Nucleus accumbens (tissue), 56 donors: Measurements from ENCODE around the gene OARD1.

Experiments
- DNase-seq, 56 donors: peaks; one replicate each; lab custom pipeline; 2025; lab: John Stamatoyannopoulos, UW

Gene OARD1

GRCh38 chr6:41050536-41050935 is 21.6 kb downstream of the OARD1 start:
- DNase-seq: no peak

DNA sequence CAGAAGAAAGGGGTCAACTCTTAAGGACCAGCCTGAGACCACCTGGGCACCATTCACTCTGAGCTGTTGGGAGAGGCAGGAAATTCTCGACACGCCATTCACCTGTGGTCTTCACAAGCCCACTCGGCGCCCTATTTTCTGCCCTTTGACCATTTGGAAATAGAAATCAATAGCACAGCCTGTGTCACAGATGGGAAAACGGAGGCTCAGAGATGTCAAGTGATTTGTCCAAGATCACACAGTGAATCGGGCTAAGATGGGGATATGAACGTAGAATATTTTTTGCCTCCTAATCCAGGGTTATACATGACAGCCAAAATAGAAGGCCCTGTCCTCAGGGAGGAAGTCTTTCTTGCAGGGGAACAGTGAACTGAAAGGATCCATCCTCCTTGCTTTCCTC is 22.2 kb downstream of the OARD1 start:
- DNase-seq: no peak

DNA sequence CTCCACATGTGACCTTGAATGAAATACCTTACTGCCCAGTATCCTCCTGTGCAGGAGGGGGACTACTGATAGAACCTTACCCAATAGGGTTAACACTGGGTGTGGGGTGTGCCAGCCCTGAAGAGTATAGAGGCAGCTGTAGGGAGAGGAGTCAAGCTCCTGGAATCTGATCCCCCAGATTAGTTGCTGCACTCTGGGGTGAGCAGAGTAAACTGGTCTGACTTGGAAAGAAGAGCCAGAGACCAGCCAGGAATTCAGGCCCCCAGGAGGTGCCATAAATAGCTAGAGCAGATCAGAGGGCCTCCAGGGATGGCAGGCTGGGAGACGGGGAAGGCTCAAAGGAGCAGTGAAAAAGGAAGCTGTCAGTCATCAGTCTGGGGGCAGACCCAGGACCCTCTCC is 22.6 kb downstream of the OARD1 start:
- no peak for DNase-seq

- DNase-seq: no peak
Measured at GRCh38 chr6:41047745-41048732, 24.1 kb downstream of the OARD1 start.

GRCh38 chr6:41047306-41047705 is 24.9 kb downstream of the OARD1 start:
- DNase-seq: no peak

GRCh38 chr6:41046084-41046483 is 26.1 kb downstream of the OARD1 start:
- DNase-seq: no peak

DNA sequence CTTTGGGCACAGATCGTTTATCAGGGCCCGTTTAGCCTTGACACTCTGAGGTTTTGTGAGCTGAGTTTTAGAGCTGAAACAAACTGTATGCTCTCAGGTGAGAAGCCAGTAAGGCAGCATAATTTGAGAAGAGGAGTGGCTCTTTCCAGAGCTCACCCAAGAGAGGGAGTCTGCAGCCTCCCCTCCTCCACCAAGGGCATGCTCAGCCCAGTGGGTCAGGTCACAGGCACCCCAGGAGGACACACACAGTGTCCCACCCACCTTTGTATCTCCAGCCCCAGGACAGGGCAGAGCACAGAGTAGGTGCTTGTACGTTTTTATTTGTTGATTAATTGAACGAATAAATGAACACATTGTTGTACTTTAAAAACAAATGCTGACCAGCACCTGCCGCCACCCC is 26.5 kb downstream of the OARD1 start:
- no peak for DNase-seq

GRCh38 chr6:41043151-41043550 is 29.0 kb downstream of the OARD1 start:
- DNase-seq: no peak

DNA sequence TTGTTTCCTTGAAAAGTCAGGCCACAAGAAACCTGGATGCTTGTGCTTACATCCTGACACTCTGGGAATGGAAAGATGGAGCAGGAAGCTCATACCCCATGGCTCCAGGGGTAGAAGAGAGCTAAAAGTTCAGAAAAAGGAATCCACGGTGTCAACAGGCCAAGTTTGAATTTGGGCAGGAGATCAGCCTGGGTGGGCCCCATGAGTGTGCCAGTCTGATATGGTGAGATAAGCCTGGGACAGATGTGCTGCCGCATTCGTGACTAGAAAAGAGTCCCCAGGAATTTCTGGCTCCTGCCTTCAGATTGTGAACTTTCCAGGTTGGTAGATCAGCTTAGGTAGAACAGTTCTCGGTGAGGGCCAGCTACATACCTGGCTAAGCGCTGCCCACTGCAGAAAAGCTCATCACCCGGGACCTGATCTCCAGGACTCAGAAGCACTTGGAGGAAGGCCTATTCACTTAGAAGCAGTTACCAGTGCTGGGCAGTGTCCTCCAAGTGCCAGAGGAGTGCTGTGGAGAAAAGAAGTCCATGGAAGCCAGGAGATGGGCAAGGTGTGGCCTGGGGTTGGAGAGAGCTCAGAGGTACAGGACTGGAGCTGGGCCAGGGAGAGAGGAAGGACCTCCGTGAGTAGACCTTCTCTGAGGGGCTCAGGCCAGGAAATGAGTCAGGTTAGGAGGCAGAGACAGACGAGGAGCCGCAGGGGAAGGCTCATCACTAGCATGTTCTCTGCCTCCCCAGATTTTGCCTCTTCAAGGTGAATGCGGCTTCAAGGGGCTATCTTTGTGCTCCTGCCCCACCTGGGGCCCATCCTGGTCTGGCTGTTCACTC is 29.7 kb downstream of the OARD1 start, which contains the start of gene TSPO2:
TSPO2 (plus strand) TSS at position 242 of the 830 bp plus-strand sequence; CDS start at position 761, 519 bp downstream.
- DNase-seq: no peak

- DNase-seq: no peak
Measured at GRCh38 chr6:41040940-41041536, 31.1 kb downstream of the OARD1 start.

- DNase-seq: no peak
Measured at GRCh38 chr6:41040101-41040939, 31.8 kb downstream of the OARD1 start.

- DNase-seq: peak in 10 of 56 donors; percentile 2 to 50 (median 8)
Measured at GRCh38 chr6:41039060-41039998, 32.8 kb downstream of the OARD1 start, which contains the start of gene UNC5CL. TSS of gene UNC5CL (minus strand) at chr6:41039221. CDS start at chr6:41035074, 4,147 bp downstream.

DNA sequence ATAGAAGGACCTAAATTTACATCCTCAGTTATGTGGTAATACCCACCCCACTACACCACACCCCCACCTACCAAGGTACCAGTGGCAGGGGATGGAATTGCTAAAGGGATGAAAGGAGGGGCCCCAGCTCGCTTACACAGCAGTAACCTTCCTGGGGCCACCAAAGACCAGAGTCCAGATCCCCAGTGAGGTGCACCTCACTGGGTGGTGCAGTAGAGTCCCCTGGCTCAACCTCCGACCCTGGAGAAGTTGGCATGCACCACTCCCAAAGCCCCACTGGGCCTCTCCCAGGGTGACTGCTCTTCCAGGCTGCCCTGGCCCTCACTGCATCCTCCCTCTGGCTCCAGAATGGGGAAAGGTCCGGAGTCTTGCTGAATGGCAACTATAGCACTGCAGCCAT is 34.0 kb downstream of the OARD1 start:
- no peak for DNase-seq

DNA sequence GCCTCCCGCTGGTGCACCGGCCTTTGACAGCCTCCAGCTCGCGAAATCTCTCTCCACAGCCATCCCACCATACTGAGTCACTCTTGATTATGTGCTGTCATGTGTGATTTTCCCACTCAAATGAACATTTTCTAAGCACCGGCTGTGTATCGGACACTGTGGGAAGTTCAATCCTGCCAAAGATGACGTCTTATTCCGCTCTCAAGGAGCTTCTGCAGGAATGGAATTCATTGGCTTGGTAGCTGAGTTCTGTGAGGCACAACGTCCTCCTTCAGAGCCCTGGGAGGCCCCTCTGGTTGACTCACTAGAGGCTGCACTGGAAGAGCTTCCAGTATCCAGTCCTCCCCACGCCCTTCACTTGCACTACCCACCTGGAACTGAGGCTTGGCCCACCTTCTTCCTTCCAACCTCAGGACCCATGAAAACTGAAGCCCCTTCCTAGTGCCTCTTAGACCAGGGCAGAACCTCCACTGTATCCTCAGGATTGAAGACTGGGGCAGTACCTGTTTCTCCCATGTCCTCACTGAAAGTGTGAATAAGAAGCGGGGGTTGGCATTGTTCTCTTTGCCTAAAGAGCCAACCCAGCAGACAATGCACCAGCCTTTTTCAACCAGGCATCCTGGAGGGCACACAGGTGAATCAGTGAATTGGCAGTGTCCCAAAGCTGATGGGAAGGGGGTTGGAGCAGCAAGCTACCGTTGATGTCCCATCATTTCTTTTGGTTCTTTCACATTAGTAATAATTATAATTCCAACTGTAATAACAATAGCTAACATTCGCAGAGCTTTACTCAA is 34.9 kb downstream of the OARD1 start:
- DNase-seq: peak in 6 of 56 donors; percentile 3 to 16 (median 12)

DNA sequence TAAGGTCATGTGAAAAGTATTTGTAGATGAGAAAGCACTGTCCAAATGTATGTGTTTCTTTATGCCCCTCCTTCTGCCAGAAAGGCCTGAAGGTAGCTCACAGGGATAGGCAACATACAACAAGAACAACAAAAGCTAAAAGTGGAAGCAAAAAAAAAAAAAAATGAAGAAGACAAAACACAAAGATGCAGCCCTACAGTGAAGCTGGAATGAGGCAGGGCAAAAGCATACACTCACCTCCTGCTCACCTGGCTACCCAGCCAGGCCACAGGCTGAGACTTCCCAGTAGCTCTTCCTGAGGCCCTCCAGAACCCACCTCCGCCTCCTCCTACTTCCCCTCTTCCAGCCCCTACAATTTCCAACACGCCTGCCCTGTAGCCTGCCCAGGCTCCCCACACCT is 35.6 kb downstream of the OARD1 start:
- DNase-seq: no peak

DNA sequence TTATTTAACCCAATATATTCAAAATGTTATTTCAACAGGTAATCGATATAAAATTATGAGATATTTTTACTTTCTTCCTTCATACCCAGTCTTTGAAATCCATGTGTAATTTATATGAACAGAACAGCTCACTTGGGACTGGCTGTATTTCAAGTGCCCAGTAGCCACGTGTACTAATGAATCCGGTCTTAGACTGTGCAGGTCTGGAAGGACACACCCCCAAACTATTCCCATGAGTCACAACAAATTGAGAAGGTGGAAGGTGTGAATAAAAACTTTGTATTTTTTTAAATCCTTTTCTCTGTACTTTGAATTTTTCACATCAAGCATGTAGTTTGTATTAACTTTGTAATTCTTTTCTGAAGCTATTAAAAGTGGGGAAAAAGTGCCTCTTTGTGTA is 36.0 kb downstream of the OARD1 start:
- DNase-seq: no peak

DNA sequence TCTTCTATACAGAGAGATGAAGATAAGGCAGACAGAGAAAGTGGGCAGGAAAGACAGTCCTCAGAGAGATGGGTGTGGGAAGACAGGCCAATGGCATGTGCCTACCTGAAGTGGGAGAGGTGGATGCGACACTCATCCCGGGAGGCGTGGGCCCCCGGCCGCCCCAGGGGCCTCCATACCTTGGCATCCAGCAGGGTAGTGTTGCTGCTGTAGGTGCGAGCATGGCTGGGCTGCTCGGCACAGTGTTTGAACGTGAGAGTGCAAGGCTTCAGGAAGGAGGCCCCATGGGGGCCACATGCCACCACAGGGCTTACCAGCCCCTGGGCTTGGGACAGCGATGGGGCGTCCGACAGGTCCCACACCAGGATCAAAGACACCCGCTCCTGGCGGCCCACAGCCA is 38.4 kb downstream of the OARD1 start:
- no peak for DNase-seq

DNA sequence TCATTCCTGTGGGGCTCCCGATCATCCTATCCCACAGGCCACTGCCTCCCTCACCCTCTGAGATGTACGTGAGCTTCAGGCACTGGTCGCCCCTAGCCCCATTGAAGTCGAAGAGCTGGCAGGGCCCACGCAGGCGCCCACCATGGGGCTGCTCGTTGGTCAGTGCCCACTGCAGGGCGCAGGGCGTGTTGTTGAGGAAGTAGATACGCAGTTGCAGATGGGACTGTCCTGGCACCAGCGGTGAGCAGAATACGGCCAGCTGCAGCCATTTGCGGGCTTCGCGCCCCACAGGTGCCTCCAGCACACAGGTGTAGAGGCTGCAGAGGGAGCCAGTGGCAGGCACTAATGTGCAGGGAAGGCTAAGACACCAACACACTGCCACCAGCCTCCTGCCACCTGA is 39.3 kb downstream of the OARD1 start:
- no peak for DNase-seq
